GM19023 (cell line): Measurements from ENCODE around the gene ENPP7.

Experiments used
- ATAC-seq: cut with Tn5 transposase; IDR thresholded peaks from one replicate; pipeline ENCODE4 v1.9.1; 2021; ENCODE audit warnings: mild to moderate bottlenecking, moderate library complexity; ENCODE audit not compliant: unreplicated experiment

The ENPP7 gene

GRCh38 chr17:79789943-79790804 is 59.4 kb downstream of the ENPP7 start:
- ATAC-seq, result no peak

- ATAC-seq, result no peak
These were observed 60.3 kb downstream of the ENPP7 start for GRCh38 chr17:79790805-79791734.

- no peak for ATAC-seq
These were observed 61.0 kb downstream of the ENPP7 start for GRCh38 chr17:79791735-79792161.
